HG03469 (cell line): ENCODE results near the gene NAP1L5.

Experiments
- ATAC-seq: cut with Tn5 transposase; IDR thresholded peaks from one replicate; pipeline ENCODE4 v1.9.1; 2021; ENCODE audit warnings: mild to moderate bottlenecking, moderate library complexity, moderate number of reproducible peaks; ENCODE audit not compliant: unreplicated experiment

NAP1L5 gene

DNA sequence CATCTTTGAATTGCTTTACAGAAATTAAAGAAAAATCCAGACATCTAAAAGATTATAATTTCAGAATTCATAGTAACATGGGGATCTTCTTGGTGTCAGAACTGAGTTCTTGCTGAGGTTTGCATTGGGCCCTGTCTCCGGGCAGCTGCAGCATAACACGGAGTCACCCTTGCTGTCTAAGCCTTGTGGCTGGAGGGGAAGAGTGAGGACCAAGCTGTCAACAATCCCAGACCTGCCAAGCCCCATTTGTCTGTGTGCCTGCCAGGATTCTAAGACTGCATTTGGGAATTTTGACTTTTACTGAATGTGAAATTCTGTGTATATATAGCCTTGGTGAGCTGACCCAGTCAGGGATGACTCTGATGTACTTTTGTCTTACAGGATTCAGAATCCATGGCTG lies 25.2 kb upstream of the NAP1L5 start:
- no peak for ATAC-seq

GRCh38 chr4:88722276-88722780 lies 24.7 kb upstream of the NAP1L5 start:
- no peak for ATAC-seq

- no peak for ATAC-seq
These were observed 23.1 kb upstream of the NAP1L5 start for GRCh38 chr4:88720451-88721428.

DNA sequence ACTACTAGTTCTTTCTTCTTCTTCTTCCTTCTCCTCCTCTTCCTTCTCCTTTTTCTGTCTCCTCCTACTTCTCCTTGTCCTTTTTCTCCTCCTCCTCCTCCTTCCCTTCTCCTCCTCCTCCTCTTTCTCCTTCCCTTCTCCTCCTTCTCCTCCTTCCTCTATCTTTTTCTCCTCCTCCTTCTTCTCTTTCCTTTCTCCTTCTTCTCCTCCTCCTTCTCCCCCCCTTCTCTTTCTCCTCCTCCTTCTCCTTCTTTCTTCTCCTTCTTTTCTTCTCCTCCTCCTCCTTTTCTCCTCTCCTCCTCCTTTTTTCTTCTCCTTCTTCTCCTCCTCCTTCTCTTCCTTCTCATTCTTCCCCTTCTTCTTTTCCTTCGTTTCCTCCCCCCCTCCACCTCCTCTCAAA lies 21.8 kb upstream of the NAP1L5 start:
- ATAC-seq, result no peak

- no peak for ATAC-seq
These were observed 20.5 kb upstream of the NAP1L5 start for GRCh38 chr4:88718098-88718497.

- no peak for ATAC-seq
These were observed 16.2 kb upstream of the NAP1L5 start for GRCh38 chr4:88713782-88714181.

DNA sequence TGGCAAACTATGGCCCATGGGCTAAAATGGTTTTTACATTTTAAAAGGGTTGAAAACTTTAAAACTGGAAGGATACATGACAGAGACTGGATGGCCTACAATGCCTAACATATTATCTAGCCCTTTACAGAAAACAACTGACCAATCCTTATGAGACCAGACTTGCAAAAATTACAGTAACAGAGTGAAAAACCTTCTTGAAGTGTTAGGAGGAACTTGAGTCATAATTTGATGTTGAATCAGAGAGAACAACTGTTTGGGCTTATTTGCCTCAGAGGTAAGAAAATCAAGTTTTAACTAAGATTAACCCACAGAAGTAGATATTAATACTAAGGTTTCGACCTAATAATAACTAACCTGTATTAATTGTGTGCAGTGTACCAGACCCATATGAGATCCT lies 12.4 kb upstream of the NAP1L5 start:
- no peak for ATAC-seq

DNA sequence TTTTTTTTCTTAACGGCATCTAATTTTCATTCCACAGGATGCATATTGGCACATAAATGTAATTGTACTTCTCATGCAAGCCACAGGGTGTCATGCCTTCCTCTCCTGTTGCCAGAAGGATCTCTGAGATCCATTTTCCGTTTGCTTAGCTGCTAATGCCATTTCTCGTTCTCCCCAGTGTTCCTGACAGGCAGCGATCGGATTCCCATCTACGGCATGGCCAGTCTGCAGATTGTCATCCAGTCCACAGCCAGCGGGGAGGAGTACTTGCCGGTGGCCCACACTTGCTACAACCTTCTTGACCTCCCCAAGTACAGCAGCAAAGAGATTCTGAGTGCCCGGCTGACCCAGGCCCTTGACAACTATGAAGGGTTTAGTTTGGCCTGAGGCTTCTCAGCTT lies 8.9 kb upstream of the NAP1L5 start:
- ATAC-seq, result no peak

DNA sequence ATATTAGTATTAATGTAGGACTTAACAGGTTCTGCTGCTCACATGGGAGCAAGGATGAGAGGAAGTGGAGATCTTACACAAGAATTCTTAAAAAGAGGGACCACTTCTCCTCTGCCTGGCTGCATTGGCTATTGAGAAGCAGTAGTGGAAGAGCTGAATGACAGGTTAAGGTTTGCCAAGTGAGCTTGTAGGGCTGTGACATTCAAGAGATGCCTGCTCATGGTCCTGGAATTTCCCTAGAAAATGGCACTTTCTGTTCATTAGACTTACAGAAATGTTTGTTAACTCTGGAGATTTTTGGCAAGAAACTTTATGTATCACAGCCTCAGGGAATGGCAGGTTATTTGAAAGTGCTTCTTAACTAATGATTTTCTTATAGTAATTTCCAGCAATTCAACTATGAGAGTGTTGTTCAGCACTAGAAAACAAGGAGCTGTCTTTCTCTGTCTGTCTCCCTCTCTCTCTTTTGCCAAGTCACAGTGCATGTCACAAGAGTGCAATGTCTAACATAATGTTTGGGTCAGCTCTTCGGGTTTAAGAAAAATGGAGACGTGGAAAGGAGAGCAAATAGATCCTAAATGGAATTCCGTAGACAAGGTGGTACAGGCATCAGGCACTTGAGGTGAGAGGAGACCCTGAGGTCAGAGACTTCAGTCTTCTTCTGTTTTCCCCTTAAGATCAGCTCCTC lies 8.3 kb upstream of the NAP1L5 start:
- no peak for ATAC-seq

DNA sequence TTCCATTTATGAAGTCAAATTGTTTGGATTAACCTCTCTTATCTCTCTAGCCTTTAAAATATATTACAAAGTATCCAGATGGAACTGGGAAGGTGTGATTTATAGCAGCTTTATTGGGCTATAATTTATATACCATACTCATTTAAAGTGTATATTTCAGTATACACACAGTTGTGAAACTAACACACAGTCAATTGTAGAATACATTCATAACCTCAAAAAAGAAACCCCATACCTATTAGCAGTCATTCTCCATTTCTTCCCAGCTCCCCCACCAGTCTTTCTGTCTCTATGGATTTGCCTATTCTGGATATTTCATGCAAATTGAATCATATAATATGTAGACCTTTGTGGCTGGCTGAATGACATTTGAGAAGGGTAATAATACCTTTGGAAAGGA lies 7.6 kb upstream of the NAP1L5 start:
- ATAC-seq, result no peak

DNA sequence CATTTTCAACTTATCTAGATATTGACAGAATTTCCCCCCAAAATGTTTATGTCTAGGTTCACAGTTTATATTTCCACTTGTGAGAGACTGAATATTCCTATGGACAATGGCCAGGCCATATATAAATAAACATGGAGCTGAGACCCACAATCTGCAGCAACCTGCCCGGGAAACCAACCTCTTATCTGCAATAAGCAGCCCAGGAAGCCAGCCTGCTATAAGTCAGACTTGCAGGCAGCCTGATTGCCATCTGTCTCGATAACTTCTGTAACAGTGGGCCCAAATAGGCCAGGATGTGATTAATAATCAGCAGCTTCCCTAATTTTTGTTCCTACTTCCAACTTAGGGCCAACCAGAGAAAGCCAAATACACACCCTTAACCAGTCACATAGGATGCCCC lies 5.2 kb upstream of the NAP1L5 start:
- ATAC-seq, result no peak

DNA sequence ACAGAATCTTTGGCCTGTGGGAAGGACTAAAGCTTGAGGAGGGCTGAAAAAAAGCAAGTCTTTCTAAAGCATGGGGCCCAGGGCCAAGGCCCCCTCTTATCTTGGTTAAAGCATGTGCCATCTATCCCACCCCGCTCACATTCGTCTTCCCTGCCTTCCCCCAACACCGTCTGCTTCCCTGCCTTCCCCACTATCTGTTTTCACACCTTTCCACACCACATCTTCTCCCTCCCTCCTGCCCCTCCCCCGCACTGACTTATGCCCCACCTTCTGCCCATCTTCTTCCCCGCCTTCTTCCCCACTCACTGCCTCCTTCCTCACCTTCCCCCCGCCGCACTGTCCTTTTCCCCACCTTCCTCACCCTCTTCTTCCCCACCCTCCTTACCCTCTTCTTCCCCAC lies 890 bp upstream of the NAP1L5 start:
- ATAC-seq, result no peak

GRCh38 chr4:88697141-88697540 lies 488 bp downstream of the NAP1L5 start:
- ATAC-seq, result no peak

DNA sequence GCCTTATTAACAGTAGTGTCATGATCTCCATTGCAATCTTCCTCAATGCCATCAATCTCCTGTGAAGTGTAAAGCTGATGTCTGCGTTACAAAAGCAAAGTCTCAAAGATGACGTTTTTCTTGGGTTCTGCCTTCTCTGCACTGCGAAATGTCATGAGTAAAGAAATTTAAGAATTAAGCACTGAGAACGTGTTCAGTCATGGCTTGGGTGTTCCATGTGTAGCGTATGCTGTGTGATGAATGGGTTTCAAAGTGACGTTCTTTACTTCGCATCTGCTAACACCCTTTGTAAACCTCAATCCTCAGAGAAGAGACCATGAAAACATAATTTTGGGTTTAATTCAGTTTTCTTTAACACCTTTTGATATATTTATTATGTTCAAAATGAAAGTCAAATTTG lies 999 bp downstream of the NAP1L5 start:
- ATAC-seq, result no peak

GRCh38 chr4:88693792-88694191 lies 3.8 kb downstream of the NAP1L5 start:
- ATAC-seq, result no peak

DNA sequence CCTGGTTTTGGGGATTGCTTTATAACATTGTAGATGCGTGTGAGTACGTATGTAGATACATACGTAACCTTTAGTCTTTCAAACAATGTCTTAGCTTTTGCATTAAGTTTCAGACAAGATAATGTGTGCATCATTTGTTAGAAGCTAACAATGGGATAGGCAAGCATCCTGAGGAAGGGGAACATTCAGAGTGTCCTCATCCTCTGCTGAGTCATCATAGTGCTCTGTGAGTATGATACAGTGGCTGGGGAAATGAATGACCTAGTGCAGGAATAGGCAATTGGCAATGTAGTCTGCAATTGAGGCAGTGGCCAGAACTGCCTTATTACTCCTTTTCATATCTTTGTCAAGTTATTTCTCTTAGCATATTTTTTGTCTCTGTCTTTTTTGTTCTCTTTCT lies 7.3 kb downstream of the NAP1L5 start:
- no peak for ATAC-seq

GRCh38 chr4:88681209-88681608 lies 16.4 kb downstream of the NAP1L5 start:
- ATAC-seq, result no peak

- no peak for ATAC-seq
These were observed 22.1 kb downstream of the NAP1L5 start for GRCh38 chr4:88675543-88675942.

GRCh38 chr4:88674979-88675378 lies 22.6 kb downstream of the NAP1L5 start:
- ATAC-seq, result no peak

DNA sequence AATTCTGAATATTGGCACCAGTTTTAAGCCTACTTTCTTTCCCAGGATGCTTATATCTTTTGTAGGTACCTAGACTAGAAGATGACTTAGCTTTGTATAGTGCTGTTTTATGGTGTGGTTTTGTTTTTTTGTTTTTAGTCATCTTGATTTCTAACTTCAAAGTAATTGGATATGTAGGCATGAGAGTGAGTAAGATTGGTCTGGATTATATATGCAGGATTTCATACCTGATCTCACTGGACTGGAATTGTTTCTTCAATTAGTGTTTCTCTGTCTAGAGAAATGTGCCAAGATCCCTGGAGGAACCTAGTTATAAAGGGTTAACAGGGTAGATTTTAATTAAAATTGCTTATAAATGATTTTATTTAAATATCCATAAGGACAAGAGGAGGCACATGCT lies 23.1 kb downstream of the NAP1L5 start:
- ATAC-seq, result no peak

DNA sequence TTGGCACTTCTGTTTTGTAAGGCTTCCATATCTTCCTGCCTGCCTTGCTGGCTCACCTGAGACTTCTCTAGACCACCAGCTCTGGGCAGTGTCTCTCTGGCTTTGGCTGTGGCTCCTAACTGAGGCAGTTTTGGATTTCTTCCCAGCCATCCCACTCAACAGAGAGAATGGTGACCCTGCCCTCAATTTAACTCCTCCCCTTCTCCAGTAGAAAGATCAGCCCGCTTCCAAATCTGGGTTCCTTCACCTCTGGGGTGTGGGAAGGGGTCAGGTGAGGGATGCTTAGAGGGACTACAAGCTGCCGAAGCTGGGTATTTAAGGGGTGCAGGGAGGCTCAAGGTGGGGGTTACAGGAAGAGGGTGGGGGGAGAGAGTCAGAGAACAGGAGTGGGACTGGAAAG lies 23.7 kb downstream of the NAP1L5 start:
- ATAC-seq, result no peak

DNA sequence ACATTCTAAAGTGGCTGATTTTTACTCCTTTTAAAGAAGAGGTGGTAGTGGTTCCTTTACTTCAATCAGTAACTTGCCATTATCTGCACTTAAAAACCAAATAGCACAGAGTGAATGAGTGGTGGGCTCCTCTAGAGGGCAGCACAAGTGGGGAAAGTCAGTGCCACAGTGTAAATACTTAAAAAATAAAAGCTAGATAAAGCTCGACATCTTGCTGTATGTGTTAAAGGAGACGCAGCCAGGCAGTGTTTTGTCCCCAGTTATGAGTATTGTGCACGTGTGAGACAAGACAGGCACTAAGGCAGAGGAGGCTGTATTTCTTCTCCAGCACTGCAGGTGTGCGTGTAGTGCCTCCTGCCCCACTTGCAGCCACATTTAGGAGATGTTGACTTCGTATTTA lies 24.6 kb downstream of the NAP1L5 start:
- no peak for ATAC-seq
